ENCODE measurements around the gene HOTAIR.

The HOTAIR gene

DNA sequence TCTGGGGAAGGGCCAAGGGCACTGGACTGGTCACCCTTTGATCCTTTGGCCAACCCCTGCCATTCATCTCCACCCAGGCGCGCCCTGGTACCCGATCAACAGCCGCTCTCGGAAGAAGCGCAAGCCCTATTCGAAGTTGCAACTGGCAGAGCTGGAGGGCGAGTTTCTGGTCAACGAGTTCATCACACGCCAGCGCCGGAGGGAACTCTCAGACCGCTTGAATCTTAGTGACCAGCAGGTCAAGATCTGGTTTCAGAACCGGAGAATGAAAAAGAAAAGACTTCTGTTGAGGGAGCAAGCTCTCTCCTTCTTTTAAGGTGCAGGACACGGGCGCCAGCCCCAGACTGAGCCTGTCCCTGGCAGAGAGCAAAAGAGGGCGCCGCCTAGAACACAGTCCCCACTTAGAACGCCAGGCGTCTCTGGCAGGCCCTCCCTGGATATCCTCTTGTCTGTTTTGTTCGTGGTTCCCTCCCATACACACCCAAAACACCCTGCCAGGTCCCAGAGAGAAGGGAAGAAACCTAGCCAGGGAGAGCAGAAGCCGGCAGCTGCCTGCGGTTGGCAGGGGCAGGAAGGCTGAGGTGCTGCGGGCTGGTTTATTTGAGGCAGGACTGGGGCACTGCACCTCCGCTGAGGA, 18.4 kb downstream of the HOTAIR start:
- DNase-seq: no peak

GRCh38 chr12:53955776-53956250, 18.9 kb downstream of the HOTAIR start:
- no peak for DNase-seq

GRCh38 chr12:53955036-53955775, 19.5 kb downstream of the HOTAIR start:
- DNase-seq: no peak

DNA sequence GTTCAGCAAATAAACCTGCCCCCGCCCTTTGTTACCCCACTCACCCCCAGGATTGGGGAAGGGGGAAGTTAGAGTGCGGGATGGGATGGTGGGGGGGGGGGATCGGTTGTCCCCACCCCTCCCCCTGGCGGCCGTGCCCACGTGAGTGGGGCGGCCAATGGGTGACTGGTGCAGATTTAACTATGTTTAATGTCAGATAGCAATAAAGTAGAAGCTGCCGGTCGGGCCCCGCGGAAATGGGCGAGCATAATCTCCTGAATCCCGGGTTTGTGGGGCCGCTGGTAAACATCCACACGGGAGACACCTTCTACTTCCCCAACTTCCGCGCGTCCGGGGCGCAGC, 20.1 kb downstream of the HOTAIR start, which contains the start of gene HOXC12:
HOXC12 (plus strand) TSS at position 210 of the 342 bp plus-strand sequence; CDS start at position 237, 27 bp downstream.
- no peak for DNase-seq

DNA sequence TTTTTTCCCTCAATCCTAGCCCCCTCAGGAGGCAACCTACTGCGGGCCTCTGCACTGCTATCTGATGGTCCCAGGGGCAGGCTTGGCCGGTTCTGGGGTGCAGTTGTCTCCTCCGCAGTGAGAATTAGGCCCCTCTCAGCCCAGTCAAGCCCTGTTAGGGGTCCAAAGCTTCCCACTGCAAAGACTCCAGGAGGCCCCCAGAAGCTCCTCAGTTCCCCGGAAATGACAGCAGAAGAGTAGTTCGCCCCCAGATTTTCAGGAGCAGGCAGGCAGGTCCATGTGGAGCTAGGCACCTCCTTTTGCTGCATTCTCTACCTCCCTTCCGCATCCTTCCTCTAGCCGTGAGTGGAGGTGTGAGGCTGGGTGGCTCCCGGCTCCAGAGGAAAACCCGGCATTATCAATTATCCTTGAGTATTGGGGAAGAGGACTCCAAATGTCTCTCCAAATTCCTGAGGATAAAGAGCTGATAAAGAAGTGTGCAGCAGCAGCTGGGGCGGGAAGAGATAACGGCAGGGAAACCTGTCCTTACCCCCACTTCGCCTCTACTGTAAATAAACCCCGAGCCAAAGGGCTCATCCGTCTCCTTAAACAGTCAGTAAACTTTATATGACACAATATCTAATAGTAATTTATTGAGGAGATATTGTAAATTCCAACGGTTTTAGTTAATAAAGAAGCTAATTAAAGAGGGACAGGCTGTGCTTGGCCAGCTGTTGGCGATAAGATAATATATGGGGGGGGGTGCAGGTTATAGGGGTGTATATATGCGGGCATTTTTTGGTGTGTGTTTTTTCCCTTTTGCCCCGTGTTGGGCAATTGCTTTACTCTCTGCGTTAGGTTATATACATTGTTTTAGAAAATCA, 20.7 kb downstream of the HOTAIR start:
- no peak for DNase-seq

DNA sequence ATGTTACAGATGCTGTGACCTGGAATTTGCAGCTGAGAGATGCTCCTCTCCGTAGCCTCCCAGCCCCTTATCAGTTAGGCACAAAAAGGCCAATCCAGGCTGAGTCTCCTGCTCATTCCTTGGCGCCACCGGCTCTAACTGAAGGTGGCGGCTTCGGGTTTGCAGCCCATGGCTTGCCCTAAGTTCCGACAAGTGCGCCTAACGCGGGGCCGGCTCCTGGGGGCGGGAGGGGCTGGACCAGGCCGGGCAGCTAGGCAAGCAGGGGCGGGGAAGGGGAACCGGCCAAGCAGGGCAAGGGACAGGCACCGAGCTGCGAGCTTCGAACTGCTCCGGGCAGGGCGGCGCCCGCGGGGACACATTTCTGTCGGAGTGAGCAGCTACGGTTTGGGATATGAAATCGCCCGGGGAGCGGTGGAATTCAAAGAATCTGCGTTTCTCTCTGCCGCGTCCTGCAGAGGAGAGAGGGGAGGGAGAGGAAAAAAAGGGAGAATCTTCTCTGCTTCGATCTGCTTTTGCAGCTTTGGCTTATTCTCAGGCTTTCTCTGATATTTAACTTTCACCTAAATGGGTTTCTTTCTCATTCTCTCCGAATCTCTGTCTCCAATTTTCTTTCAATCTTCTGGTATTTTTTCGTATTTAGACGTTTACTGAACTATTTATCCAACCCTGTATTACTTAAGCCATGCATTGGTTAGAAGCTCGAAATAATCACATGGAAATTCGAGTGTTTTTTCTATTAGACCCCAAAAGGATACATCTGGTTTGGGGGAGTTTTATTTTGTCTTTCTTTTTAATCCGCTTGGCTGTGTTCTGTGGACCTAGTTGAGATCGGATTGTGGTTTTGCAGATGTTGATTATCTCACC, 21.7 kb downstream of the HOTAIR start:
- no peak for DNase-seq

DNA sequence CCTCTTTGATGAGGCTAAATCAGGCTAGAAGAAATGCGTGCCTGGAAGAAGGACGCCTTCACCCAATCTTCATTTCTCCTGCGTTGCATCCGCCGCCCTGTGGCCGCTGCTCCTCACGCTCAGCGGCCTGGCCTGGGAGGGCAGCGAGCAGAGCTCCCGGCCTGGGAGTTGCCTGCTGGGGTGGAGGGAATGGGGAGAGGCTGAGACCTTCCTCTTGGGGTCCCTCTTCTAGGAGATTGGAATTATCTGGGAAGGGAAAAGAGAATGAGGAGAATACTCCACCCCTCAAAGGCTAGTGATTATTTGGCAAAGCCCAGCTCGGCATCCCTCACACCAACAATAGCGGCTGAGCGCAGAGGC, 22.4 kb downstream of the HOTAIR start:
- DNase-seq: no peak

- DNase-seq: no peak
Measured at GRCh38 chr12:53951577-53952334, 23.0 kb downstream of the HOTAIR start.

DNA sequence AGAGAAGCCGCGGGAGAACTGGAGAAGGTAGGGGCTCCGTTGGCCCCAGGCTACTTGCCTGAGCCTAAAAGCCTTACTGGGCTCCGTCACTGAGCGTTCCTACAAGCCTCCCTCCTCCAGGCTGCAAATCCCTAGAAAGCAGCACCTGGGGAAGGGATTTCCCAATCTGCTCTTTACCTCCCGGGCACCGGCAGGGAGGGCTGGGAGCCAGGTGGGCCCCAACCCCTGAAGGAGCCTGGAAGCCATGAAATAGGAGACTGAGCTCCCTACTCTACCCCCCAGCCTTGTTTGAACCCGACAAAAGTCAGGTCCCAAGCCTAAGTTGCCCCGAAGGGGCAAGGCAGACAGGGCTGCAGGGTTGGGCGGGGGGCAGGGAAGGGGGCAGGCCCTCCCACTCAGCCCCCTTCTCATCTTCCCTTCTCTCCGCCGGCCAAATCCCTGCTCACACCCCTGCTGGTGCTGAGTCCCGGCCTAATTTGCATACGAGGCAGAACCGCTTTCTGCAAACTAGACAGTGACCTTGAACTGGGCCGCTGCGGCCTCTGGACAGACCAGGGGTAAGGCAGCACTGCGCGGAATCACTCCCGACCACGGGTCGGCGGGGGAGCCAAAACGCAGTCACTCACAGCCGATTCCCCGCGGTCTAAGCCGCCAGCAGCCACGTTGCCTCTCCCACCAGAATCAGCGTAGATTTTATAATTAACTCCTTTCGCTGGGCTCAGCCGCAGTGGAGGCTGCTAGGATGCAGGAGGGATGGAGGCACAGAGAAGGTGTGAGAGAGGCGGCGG, 23.8 kb downstream of the HOTAIR start:
- no peak for DNase-seq

GRCh38 chr12:53950437-53950773, 24.3 kb downstream of the HOTAIR start:
- DNase-seq: no peak

DNA sequence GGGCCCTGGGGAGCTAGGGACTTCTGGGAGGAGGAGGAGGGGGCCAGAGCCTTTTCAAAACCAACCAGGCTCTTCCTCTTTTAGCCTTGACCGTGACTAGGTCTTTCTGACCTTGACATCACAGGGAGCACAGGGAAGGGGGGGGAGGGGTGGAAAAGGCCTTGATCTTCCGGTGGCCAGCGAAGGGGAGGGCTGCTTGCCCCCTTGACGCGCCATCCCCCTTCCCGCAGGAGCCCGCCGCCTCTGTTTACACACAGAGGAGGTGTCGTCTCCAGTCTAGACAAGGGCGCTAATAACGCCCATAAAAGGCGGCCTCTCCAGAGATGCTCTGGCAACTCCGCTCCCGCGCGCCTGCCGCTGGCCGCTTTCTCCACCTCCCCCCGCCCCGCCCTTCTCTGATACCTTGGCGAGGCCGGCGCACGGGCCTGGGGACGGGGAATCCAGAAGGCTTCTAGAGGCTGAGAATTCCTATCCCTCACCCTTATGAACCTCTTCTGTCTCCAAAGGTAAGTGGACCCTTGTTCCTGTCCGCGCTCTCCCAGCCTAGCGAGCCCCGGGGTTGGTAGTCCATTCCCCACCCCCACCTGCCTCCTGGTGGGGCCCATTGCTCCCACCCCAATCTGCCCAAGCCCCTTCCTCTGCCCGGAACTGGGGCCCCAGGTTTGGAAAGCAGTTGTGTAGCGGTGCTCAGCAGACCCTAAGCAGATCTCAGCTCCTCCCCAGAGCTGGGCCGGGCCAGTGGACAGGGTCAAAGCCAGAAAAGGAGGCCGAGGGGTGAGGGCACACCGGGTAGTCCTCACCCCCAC, 24.9 kb downstream of the HOTAIR start:
- DNase-seq: no peak

- no peak for DNase-seq
Measured at GRCh38 chr12:53948650-53949593, 25.8 kb downstream of the HOTAIR start.

DNA sequence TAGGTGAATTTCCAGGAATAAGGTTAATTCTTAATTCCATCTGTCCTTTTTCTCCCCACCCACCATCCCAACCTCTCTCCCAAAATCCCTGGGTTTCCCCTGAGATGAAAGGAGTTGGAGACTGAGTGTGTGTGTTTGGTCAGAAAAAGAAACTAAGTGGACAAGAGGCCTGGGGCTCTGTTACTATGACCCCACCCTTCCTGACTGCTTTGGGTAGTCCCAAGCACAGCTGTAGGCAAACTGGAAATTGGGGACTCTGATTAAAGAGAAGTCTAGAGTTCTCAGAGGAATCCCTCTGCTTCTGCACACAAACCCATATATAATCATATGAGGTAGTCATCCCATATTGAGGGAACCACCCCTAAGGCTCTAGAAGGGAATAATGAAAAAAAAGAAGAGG, 27.0 kb downstream of the HOTAIR start:
- no peak for DNase-seq

GRCh38 chr12:53944907-53945847, 29.6 kb downstream of the HOTAIR start:
- no peak for DNase-seq

GRCh38 chr12:53944209-53944608, 30.5 kb downstream of the HOTAIR start:
- DNase-seq: no peak

DNA sequence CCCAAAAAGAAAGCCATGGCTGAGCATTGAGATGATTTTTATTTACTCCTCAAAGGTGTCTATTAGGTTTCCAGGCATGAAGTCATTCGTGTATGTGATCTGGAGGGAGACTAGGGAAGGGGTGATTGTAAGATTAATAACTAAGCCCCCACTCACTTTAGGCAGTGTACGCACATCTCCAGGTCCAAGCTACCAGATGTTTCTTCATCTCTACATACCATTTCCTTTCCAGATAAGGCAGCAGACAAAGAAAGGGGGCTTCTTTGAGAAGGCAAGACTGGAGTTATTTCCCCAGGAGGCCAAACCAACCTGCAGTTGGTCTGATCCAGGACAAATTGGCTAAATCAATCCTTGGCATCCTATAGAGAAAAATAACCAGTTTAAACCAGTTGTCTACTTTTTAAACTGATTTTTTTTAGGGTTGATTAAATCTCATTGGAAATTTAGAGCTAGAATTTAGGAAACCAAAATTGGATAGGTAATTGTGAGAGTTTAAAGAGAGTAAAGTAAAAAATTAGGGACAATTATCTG, 32.2 kb downstream of the HOTAIR start:
- no peak for DNase-seq

DNA sequence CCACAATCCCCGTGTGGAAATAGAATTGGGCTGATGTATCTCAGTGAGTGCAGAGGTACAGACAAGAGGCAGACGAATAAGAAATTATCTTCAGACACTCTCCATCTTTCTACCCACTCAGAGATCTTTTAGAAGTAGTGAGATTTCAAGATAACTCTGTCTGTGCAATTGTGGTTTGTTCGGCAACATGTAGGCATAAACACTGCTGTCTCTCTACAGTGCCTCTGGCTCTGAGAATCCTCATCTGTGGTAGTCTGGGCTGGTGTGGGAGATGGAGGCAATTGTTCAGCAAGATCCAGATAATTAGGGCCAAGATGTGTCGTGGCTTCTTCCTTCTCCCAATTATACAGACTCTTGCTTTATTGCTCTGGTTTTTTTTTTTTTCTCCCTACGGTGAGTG, 33.0 kb downstream of the HOTAIR start:
- DNase-seq: no peak

DNA sequence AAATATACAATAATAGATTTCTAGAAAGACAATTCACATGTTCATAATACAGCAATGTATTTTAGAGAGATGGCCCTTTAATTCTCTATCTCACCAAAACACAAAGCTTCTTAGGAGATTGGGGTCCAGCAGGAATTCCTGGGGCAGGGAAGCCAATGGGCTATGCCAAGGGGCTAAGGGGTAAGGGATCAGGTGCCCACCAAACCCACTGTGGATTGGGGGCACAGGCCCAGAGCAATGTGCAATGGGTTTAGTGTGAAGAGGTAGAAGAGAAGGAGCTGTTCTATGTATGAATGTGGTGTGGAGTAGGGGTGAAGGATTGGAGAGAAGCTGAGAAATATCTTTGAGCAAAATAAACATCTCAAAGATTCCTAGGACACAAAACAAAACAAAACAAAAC, 33.6 kb downstream of the HOTAIR start:
- DNase-seq: no peak

Measured in stimulated activated naive CD4-positive, alpha-beta T cell treated with Interleukin-2 at 50 U/mL for 16 hours (primary cell).